Ishikawa (cell line): ENCODE measurements around the gene WDR64.

Source experiments
- CEBPB ChIP-seq: IDR thresholded peaks from 2 replicates; pipeline ENCODE4 v1.6.1; 2012
- CREB1 ChIP-seq: IDR thresholded peaks from 2 replicates; pipeline ENCODE4 v1.6.1; 2012; ENCODE audit warnings: low read depth
- EP300 ChIP-seq: IDR thresholded peaks from 2 replicates; pipeline ENCODE4 v1.6.1; 2012; ENCODE audit warnings: borderline replicate concordance
- FOXM1 ChIP-seq: IDR thresholded peaks from 2 replicates; pipeline ENCODE4 v1.6.1; 2012; ENCODE audit warnings: low read depth, borderline replicate concordance
- NFIC ChIP-seq: IDR thresholded peaks from 2 replicates; pipeline ENCODE4 v1.6.1; 2012
- RAD21 ChIP-seq: IDR thresholded peaks from 2 replicates; pipeline ENCODE4 v1.6.1; 2012; ENCODE audit warnings: low read depth
- TAF1 ChIP-seq: IDR thresholded peaks from 2 replicates; pipeline ENCODE4 v1.6.1; 2012; ENCODE audit warnings: low read depth, mild to moderate bottlenecking
- TCF12 ChIP-seq: IDR thresholded peaks from 2 replicates; pipeline ENCODE4 v1.6.1; 2012; ENCODE audit warnings: low read depth
- TEAD4 ChIP-seq: IDR thresholded peaks from 2 replicates; pipeline ENCODE4 v1.6.1; 2012
- YY1 ChIP-seq: IDR thresholded peaks from 2 replicates; pipeline ENCODE4 v1.6.1; 2012; ENCODE audit warnings: low read depth
- ZBTB7A ChIP-seq: IDR thresholded peaks from 2 replicates; pipeline ENCODE4 v1.6.1; 2012; ENCODE audit warnings: low read depth
- TF ChIP-seq, protein P1 (sequence below): IDR thresholded peaks from 2 replicates; pipeline ENCODE4 v1.6.1; 2012; ENCODE audit warnings: low read depth, mild to moderate bottlenecking
- TF ChIP-seq, protein P2 (sequence below): IDR thresholded peaks from 2 replicates; pipeline ENCODE4 v1.6.1; 2012
- TF ChIP-seq, protein P3 (sequence below): IDR thresholded peaks from 2 replicates; pipeline ENCODE4 v1.6.1; 2012

DNA sequence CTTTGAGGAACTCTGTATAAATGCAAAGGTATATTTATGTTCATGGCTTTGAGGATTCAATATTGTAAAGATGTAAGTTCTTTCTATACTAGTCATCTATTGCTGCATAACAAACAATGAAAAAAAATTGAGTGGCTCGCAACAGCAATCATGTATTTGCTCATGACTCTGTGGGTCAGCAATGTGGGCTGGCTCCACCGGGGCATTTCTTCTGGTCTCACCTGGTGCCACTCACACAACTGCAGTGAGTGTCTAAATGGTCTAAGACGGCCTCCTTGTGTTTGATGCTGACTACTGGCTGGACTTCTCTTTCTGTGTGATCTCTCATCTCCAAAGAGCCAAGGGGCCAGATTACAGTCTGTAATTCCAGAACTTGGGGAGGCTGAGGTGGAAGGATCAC is 150.8 kb downstream of the WDR64 start:
- no peak for TF ChIP-seq EP300
- TF ChIP-seq, protein P1, sequence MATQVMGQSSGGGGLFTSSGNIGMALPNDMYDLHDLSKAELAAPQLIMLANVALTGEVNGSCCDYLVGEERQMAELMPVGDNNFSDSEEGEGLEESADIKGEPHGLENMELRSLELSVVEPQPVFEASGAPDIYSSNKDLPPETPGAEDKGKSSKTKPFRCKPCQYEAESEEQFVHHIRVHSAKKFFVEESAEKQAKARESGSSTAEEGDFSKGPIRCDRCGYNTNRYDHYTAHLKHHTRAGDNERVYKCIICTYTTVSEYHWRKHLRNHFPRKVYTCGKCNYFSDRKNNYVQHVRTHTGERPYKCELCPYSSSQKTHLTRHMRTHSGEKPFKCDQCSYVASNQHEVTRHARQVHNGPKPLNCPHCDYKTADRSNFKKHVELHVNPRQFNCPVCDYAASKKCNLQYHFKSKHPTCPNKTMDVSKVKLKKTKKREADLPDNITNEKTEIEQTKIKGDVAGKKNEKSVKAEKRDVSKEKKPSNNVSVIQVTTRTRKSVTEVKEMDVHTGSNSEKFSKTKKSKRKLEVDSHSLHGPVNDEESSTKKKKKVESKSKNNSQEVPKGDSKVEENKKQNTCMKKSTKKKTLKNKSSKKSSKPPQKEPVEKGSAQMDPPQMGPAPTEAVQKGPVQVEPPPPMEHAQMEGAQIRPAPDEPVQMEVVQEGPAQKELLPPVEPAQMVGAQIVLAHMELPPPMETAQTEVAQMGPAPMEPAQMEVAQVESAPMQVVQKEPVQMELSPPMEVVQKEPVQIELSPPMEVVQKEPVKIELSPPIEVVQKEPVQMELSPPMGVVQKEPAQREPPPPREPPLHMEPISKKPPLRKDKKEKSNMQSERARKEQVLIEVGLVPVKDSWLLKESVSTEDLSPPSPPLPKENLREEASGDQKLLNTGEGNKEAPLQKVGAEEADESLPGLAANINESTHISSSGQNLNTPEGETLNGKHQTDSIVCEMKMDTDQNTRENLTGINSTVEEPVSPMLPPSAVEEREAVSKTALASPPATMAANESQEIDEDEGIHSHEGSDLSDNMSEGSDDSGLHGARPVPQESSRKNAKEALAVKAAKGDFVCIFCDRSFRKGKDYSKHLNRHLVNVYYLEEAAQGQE: no peak
- TF ChIP-seq NFIC: no peak
- no peak for TF ChIP-seq CREB1
- TF ChIP-seq, protein P2, sequence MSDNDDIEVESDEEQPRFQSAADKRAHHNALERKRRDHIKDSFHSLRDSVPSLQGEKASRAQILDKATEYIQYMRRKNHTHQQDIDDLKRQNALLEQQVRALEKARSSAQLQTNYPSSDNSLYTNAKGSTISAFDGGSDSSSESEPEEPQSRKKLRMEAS: no peak
- no peak for TF ChIP-seq TAF1
- no peak for TF ChIP-seq ZBTB7A
- TF ChIP-seq TEAD4: no peak
- TF ChIP-seq, protein P3, sequence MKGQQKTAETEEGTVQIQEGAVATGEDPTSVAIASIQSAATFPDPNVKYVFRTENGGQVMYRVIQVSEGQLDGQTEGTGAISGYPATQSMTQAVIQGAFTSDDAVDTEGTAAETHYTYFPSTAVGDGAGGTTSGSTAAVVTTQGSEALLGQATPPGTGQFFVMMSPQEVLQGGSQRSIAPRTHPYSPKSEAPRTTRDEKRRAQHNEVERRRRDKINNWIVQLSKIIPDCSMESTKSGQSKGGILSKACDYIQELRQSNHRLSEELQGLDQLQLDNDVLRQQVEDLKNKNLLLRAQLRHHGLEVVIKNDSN: no peak
- TF ChIP-seq RAD21: no peak
- TF ChIP-seq FOXM1: no peak
- TF ChIP-seq TCF12: no peak
- no peak for TF ChIP-seq CEBPB
- no peak for TF ChIP-seq YY1
